Measurements from ENCODE around the gene UBE2D2.
"Not testable (repeated sequence)": the region's sequence is repeated elsewhere in the genome, so short reads cannot be mapped to it uniquely, and the experiment has no call there.

Gene UBE2D2

DNA sequence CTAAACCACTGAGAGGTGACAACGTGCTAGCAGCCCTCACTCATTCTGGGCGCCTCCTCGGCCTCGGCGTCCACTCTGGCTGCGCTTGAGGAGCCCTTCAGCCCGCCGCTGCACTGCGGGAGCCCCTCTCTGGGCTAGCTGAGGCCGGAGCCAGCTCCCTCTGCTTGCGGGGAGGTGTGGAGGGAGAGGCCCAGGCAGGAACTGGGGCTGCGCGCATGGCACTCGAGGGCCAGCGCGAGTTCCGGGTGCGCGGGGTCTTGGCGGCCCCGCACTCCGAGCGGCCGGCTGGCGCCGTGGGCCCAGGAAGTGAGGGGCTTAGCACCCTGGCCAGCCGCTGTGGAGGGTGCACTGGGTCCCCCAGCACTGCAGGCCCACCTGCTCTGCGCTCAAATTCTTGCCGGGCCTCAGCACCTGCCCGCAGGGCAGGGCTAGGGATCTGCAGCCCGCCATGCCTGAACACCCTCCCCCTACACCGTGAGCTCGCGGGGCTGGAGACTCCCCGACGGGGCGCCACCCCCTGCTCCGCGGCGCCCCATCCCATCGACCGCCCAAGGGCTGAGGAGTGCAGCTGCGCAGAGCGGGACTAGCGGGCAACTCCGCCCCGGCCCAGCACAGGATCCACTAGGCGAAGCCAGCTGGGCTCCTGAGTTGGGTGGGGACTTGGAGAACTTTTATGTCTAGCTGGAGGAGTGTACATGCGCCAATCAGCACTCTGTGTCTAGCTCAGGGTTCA is 11.8 kb upstream of the UBE2D2 start:
- no peak for DNase-seq

DNA sequence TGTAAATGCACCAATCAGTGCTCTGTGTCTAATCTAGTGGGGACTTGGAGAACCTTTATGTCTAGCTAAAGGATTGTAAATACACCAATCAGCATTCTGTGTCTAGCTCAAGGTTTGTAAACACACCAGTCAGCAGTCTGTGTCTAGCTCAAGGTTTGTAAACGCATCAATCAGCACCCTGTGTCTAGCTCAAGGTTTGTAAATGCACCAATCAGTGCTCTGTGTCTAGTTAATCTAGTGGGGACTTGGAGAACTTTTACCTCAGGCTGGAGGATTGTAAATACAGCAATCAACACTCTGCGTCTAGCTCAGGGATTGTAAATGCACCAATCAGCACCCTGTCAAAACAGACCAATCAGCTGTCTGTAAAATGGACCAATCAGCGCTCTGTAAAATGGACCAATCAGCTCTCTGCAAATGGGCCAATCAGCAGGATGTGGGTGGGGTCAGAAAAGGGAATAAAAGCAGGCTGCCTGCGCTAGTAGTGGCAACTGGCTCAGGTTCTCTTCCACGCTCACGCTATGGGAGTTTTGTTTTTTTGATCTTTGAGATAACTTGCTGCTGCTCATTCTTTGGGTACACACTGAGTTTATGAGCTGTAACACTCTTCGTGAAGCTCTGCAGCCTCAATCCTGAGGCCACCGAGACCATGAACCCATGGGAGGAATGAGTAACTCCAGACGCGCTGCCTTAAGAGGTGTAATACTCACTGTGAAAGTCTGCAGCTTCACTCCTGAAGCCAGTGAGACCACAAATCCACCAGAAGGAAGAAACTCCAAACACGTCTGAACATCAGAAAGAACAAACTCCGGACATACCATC is 10.9 kb upstream of the UBE2D2 start:
- not testable (repeated sequence) for DNase-seq

DNA sequence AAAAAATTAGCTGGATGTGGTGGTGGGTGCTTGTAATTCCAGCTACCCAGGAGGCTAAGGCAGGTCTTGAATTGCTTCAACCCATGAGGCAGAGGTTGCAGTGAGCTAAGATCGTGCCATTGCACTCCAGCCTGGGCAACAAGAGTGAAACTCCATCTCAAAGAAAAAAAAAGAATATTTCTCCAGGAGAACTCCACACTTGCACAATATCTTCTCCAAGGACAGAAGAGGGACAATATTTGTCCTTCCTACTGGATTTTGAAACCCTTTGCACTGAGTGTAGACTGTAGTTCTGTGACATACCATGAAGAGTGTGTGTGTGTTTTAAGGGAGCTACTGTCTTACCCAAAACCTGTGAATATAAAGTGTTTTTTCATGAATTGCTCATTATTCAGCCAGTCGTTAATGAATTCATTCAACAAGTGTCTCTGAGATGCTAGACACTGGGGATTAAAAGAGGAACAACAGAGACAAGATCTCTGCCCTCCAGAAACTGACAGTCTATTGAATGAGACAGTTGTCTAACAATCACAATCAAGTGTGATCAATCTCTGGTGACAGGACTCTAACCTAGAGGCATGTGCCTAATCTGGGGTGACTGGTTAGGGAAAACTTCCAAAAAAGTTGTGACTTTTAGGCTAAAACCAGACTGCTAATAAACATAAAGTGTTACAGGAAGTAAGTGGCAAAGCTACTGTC is 9.8 kb upstream of the UBE2D2 start:
- no peak for DNase-seq

DNA sequence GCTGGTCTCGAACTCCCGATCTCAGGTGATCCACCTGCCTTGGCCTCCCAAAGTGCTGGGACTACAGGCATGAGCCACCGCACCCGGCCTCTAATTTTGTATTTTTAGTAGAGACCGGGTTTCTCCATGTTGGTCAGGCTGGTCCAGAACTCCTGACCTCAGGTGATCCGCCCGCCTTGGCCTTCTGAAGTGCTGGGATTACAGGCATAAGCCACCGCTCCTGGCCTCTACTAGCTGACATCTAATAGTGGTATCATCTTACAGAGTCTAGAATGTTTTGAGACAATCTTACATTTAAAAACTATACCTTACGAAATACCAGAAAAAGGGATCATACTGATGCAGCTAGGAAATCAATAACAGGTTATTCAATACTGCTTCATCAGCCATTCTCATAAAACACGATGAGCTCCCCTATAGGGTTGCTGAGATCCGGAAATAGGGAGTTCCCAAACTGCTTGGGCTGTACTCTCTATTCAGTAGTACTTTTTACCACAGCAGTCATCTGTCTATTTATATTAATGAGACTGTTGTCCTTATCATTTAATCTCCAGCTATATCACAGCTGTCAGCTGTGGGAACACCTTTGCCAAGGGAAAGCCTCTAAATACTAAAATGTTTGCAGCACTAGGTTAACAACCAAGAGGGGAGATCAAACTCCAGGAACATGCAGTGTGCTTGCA is 8.1 kb upstream of the UBE2D2 start:
- no peak for DNase-seq

DNA sequence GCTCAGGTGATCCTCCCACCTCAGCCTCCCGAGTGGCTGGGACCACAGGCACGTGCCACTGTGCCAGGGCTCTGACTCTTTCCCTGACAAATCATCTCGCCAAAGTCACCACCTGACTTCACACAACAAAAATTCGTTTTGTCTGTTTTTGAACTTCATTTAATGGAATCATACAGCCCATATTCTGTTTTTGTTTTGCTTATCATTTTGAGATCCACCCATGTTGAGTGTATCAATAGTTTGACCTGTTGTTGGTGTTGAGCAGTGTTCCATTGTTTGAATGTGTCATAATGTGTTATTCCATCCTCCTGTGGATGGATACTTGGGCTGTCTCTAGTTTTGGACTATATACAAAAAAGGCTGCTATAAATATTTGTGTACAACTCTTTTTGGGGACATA is 6.9 kb upstream of the UBE2D2 start:
- no peak for DNase-seq

DNA sequence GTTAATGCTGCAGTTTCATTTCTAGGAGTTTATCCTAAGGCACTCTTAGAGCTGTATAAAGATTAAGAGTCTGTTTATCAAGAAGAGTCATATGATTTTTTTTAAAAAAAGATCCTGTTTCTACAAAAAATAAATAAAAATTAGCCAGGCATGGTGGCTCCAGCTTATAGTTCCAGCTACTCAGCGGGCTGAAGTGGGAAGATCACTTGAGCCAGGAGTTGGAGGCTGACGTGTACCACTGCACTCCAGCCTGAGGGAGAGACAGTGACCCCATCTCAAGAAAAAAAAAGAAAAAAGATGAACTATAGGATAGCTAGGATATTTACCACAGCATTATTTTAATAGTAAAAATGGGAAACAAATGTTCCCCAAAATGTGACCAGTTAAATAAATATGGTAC is 3.3 kb upstream of the UBE2D2 start:
- DNase-seq: no peak

DNA sequence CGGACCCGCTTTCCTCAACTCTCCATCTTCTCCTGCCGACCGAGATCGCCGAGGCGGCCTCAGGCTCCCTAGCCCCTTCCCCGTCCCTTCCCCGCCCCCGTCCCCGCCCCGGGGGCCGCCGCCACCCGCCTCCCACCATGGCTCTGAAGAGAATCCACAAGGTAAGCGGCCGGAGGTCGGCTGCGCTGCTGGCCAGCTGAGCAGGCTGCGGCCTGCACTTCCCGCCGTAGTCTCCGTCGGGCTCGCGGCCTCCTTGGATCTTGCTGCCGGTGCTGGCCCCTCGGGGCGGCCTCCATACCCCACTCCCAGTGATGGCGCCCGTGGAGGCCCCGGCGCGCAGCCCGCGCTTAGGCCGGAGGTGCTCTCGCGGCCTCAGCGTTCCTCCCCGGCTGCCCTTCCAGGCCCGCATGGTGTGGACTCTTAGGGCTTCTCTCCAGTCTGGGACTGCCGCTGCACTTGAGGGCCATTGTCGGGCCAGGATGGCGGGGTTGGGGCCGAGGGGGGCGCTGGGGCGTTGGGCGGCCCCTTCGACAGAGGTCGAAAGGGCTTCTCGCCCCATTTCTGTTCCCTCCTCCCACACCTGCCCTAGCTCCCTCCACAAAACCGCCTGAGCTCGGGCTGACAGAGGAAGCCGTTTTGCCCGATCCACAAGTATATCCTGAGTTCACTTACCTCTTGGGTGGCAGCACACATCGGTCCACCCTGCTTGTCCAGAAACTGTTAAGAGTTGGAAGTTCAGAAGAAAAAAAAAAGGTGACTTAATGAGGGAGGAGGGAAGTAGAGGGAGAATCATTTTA is 714 bp downstream of the UBE2D2 start:
- no peak for DNase-seq

DNA sequence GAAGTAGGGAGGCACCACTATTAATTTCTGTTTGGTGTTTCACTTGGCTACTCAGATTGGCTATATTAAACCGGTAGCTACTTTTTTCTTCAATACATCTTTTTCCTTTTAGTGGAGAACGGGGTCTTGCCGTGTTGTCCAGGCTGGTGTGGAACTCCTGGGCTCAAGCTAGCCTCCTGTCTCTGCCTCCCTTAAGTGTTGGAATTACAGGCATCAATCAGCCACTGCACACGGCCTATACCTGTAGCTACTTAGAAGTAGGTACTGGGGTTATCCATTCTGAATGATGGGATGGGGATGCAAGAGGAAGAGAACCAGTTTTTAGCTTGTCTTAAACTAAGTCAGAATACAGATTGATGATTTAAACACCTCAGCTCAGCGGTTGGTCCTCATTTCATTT is 1.7 kb downstream of the UBE2D2 start:
- DNase-seq: no peak

DNA sequence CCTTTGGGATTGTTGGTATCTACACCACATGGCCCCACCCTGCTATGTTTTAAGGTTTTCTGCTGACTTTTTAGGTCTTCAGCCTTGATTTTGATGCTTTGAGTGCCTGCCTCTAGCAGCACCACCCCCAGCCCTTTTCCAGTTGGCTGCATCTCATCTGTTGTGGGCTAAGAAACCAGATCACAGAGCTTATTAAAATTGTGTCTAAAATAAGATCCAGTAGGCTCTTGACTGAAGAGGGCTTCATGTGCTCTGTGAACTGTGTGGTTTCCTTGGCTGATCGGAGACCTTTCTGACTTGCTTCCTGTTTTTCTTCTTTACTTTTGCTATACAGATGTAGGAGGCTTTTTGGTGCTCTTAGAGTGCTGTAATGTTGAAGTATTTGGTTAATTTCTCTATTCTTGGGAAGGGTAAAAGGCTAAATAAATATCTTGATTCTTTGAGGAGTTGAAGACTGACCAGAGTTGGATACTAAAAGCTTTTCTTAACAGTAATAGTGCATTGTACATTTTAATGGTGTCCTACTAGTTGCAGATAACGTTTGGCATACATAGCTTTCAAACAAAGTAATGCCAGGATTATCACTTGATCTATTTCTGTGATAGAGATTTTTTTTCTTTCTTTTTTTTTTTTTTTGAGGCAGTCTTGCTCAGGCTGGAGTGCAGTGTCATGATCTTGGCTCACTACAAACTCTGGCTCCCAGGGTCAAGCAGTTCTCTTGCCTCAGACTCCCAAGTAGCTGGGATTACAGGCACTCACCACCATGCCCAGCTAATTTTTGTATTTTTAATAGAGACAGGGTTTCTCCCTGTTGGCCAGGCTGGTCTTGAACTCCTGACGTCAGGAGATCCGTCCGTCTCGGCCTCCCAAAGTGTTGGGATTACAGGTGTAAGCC is 4.5 kb downstream of the UBE2D2 start:
- no peak for DNase-seq

DNA sequence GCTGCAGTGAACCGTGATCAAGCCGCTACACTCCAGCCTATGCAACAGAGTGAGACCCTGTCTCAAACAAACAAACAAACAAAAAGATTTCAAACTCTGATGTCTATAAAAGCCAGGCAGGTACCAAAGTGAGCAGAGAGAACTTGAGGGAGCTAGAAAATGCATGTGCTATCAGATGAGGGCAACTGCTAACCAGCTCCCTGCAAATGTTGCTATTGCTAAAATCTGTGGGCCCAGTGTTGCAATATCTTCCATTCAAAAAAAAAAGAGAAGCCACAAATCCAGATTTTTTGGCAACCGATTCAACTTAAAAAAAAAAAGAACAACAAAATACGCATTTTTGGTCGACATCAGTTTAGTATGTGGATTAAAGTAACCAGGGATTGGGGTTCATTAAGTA is 5.5 kb downstream of the UBE2D2 start:
- no peak for DNase-seq

DNA sequence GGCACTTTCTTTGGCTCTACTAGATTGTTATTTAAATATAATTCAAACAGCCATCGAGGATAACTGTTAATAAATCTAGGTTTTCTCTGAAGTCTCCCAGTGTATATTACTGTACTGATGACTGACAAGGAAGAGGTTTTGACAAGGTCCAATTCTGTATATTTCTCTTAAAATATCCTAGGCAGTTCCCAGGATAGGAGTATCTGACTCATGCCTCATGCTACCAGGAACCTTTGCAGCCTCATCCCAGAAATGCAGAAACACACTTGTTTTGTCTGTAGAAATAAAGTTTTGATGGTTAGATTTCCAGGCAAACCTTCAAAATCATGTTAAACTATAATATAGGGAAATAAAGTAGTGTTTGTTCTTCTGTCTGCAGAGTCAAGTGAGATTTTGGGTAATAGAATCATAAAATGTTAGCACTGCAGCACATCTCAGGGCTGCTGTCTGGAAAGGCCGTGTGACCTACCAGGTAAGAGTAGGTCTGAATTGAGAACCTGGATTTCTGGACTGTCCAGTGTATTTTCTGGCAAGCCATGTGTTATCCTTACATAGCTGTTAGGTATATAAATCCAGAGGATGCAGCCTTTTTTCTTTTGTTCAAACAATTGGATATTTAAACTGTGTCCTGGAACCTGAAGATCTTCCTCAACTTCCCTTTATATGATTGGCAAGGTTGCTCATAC is 8.3 kb downstream of the UBE2D2 start:
- no peak for DNase-seq

DNA sequence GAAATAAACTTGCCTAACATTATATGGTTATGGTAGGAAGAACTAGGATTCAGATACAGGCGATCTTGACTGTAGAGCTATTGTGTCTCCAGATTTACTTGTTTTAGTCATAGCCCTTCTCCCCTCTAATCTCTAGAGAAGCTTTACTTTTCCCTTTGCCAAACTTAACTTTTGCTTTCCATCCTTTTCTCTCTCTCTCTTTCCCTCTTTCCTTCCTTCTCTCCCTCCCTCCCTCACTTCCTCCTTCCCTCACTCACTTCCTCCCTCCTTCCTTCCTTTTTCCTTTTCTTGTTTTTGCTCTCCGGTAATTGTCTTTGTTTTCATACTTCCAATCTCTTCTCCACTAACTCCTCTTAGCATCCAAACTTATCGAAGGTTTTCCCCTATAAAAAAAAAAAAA is 10.4 kb downstream of the UBE2D2 start:
- no peak for DNase-seq

DNA sequence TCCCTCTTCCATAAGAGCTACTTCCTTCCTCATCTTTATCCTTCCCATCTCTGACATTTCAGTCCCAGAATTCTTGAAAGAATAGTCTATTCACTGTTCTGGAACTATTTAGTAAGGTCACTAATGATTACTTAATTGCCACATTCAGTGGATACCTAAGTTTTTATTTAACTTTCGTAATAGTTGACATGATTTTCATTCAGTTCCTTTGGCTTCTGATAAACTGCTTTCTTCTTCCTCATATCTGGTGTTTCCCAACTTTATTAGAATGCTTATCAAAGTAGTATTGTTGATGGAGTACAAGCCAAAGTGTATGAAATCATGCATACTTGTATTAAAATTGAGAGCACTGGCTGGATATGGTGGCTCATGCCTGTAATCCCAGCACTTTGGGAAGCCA is 10.8 kb downstream of the UBE2D2 start:
- DNase-seq: no peak

DNA sequence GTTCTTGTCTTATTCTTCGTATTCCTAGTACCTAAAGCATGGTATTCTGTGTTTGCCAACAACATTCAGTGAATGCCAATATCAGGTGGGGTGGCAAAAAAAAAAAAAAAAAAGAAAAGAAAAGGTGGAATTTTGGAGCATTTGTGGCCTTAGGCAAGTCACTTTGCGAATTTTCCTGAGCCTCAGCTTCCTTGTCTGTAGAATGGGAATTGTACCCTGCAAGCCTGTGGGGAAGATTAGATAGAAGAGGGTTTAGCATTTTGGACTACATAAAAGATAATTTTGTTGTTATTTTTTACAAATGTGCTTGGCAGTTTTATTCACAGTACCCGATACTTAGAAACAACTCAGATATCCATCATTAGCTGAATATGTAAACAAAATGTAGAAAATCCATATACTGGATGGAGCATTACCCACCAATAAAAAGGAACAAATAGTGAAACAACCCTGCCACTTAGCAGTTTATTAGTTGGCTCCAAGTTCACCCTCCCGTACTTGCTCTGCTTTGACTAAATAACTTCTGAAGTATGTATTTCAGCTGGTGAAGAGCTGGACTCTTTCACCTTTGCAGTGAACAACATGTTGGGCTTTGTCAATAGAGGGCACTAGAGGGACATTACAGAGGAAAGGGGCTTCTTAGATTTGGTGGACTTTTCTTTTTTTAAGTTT is 13.6 kb downstream of the UBE2D2 start:
- no peak for DNase-seq

DNA sequence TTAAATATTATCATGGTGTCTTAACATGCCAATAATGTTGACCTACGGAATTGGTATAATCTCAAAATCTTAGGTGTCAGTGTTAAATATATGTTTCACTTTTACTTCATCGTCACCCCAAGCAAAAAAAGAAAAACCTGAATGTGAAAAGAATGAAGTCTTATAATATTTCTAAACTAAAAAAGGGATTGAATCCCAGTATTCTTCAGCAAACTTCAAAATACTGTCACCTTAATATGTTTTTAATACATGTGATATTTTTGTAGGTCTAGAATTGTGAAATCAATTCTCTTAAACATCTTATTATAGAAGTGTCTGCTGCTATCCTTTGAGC is 14.1 kb downstream of the UBE2D2 start:
- no peak for DNase-seq

DNA sequence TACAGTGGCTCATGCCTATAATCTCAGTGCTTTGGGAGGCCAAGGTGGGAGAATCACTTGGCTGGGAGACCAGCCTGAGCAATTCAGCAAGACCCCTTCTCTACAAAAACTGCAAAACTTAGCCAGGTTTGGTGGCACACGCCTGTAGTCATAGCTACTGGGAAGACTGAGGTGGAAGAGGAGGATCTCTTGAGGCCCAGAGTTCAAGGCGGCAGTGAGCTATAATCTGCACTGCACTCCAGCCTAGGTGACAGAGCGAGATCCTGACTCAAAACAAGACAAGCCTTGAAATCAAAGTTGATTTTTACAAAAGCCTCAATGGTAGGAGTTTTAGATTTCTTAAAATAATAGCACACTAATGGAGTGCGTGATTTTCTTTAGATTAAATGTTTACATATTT is 14.6 kb downstream of the UBE2D2 start:
- DNase-seq: no peak

DNA sequence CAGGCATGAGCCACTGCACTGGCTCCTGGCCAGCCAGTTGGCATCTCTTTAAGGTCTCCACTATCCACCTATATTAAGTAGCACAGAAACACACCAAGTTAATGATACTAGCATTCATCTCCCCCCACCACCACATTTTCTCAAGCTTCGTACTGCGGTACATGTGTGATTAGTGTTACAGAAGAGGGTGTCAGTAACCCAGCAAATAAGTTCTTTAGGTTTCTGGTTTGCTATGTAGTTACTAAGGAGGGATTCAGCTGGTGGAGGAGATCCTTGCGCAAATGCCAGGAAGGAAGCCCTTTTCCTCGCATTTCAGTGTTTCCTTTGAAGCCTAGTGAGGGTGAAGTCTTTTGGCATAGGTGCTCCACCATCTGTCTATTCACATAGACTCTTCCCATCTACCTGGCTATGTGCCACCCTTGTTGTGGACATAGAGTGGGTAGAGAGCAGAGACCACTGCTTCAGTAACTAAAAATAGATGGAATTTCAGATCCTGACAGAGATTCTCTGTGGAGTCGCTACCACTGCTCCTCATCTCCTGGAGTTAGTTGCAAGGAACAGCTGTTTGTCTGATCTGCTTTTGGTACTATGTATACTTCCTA is 16.7 kb downstream of the UBE2D2 start:
- DNase-seq: no peak

DNA sequence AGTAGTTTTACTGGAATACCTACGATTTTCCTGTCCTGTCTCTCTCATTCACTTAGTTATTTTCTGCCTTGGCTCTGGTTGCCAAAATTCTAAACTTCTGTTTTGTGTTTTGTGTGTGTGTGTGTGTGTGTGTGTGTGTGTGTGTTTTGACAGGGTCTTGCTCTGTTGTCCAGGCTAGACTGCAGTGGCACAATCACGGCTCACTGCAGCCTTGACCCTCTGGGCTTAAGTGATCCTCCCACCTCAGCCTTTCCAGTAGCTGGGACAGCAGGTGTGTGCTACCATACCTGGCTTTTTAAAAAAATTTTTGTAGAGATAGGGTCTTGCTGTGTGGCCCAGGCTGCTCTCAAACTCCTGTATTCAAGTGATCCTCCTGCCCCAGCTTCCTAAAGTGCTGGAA is 17.2 kb downstream of the UBE2D2 start:
- no peak for DNase-seq

DNA sequence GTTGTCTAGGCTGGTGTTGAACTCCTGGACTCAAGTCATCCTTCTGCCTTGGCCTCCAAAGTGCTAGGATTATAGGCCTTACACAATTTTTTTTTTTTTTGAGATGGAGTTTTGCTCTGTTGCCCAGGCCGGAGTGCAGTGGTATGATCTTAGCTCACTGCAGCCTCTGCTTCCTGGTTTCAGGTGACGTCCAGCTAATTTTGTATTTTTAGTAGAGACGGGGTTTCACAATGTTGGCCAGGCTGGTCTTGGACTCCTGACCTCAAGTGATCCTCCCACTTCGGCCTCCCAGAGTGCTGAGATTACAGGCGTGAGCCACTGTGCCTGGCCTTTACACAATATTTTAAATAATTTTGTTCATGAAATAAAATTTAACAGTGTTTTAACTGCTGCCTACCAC is 21.0 kb downstream of the UBE2D2 start:
- not testable (repeated sequence) for DNase-seq

DNA sequence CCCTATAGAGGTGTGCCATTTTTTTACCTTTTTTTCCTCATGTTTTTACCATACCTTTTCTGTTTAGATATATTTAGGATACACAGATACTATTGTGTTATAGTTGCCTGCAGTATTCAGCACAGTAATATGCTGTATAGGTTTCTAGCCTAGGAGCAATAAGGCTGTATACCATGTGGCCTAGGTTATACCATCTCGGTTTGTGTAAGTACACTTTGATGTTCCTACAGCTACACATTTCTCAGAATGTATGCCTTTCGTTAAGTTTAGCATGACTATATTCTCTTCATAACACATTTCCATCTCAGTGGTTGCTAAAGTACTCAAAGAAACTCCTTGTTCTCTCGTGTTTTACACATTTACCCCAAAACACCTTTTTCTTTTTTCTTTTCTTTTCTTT is 23.0 kb downstream of the UBE2D2 start:
- DNase-seq: no peak
